HEK293 (cell line): ENCODE measurements around the gene SPDYE2B.
"Not testable (repeated sequence)": the region's sequence is repeated elsewhere in the genome, so short reads cannot be mapped to it uniquely, and the experiment has no call there.

Source experiments
- CTCF ChIP-seq: fragments of 450-650 bp; formaldehyde crosslinking; IDR thresholded peaks from 2 replicates; pipeline ENCODE4 v1.5.1; 2016; ENCODE audit warnings: missing biosample characterization, missing genetic modification characterization
- KLF1 ChIP-seq: fragments of 450-650 bp; formaldehyde crosslinking; IDR thresholded peaks from 2 replicates; pipeline ENCODE4 v1.5.1; 2016; ENCODE audit warnings: missing biosample characterization, missing genetic modification characterization
- PBX3 ChIP-seq: sonication (generic); formaldehyde crosslinking; IDR thresholded peaks from 2 replicates; pipeline ENCODE4 v1.8.1; 2022; ENCODE audit warnings: mild to moderate bottlenecking, moderate library complexity, missing genetic modification reagents
- ZBTB7A ChIP-seq: fragments of 450-650 bp; formaldehyde crosslinking; IDR thresholded peaks from 2 replicates; pipeline ENCODE4 v1.5.1; 2016; ENCODE audit warnings: low read depth, missing biosample characterization, missing genetic modification characterization
- ZNF777 ChIP-seq: fragments of 450-650 bp; formaldehyde crosslinking; IDR thresholded peaks from 2 replicates; pipeline ENCODE4 v1.5.1; 2017; ENCODE audit warnings: missing biosample characterization, missing genetic modification characterization, borderline replicate concordance

DNA sequence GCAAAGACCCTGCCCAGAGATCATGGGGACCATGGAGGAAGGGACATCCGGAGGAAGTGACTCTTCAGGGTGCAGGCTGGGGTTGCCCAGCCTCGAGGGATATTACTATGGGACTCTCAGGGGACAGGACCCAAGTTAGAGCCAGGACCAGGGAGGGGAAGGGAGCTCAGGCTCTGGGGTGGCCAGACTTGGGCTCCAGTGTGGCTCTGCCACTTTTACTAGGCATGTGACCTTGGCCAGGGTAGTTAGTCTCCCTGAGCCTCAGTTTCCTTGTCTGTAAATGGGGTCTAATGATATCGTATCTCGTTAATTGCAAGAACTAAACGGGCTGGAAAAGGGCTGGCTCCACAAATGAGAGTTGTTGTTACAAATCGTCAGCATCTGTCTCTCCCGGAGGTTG, 39.7 kb upstream of the SPDYE2B start:
- not testable (repeated sequence) for TF ChIP-seq ZNF777; ZBTB7A (tag by site-specific recombination); KLF1 (tag by site-specific recombination); CTCF; PBX3 (CRISPR knock-in tag)
